ENCODE results near the gene DDX59.
"Not testable (repeated sequence)": the region's sequence is repeated elsewhere in the genome, so short reads cannot be mapped to it uniquely, and the experiment has no call there.

Gene DDX59

DNA sequence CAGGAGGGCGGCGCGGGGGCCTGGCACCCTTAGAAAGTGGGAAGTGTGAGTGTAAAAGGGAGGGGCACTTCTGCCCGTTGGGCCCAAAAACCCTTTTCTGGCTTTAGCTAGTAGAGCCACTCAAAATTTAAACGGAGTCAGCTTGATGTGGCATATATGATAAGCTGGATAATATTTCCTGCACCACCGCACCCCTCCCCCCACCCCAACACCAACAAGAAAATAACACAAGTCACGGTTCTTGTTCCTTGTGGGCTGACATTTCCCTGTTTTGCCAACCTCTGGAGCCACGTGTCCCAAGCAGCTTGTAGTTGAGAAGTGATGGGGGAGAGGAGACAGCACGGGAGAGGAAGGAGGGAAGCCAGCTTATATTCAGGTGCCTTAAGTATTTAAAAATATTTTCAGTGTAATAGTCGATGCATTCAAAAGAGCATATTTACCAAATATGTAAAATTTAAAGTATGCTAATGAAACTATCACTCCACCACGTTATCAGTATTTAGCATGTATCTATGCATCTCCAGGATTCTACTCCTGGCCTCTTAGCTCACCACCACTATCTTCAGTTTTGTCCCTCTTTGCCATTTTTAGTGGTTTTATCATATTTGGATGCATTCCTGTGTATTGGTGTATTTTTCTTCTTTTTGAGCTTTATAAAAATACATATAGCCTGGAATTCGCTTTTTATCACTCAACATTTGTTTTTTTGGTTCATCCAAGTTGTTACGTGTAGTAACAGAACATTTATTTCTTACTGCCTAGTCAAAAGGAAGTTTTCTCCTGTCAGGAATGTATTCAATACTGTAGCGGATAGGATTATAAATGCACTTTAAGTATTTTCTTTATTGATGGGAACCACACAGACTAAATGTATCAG lies 773 bp upstream of the DDX59 start:
- DNase-seq (ENCODE audit: low read depth), result no peak

DNA sequence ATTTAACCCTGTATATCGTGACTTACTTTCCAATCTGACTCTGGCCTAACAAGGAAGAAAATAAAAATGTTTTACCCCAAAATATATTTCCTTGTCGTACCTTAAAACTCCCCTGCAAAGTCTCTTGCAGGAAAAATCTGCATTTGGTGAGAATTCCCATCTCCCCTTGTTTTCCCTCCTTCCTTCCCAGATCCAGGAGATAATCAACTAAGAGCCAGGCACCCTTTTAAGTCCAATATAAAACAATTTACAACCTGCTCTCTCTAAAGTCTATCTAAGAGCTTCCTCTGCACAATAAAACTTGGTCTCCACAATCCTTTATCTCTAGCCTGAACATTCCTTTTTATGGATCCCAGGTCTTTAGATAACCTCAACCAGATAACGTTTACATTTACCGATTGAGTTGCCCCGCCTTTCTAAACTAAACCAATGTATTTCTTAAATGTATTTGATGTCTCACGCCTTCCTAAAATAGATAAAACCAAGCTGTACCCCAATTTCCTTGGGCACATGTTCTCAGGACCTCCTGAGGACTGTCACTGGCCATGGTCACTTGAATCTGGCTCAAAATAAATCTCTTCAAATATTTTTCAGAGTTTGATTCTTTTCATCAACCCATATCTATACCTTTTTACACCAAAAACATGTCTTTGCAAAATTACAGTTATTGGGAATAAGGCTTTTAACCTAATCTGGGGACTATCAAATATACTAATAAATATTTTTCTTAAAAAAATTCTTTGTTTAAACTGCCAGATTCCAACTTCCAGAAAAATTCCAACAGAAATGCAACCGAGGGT lies 993 bp downstream of the DDX59 start:
- no peak for DNase-seq (ENCODE audit: low read depth)

DNA sequence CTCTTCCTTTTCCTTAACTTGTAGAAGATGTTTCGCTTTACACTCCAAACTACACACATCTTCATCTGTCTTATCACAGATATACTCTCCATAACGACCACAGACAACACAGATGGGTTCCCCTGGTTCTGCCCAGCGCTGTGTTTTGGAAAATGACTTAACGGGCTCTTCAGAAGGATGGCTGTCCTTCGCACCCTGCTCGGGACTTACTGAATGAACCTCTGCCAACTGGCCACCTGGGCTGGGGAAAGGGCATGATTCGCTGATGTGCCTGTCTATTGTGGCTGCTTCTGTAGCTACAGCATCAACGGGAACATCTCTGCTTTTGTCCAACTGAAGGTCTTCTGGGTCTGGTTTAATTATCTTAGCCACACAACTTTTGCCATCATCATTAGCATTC lies 3.4 kb downstream of the DDX59 start:
- no peak for DNase-seq (ENCODE audit: low read depth)

DNA sequence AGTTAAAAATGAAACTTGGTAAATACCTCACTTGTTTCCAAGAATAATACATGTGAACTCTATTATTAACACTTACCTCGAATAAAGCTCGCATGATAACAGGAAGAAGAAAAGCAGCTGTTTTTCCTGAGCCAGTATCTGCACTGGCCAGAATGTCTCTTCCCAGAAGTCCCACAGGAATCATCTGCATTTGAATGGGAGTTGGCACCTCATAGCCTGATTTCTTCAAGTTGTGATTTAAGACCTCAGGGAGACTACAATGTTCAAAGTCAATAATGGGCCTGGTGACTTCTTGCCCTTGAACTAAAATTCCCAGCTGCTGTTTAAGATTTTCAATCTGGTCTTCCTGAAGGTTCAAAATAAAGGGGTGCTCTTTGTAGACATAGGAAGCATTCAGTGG lies 3.8 kb downstream of the DDX59 start:
- DNase-seq (ENCODE audit: low read depth), result no peak

DNA sequence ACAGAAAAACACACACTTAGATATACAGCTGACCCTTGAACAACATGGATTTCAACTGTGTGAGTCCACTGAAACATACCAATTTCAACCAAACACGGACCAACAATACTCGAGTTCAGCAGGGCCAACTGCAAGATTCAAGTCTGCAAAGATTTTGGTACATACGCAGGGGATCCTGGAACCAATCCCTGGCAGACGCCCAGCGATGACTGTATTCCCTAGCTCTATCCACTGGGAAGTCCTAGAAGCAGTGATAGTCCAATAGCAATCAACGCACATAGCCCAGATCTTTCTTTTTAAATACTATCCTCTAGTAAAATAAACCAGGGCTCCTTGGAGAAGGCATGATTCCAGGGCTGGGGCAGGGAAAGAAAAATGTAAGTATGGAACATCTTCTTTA lies 9.0 kb downstream of the DDX59 start:
- no peak for DNase-seq (ENCODE audit: low read depth)

DNA sequence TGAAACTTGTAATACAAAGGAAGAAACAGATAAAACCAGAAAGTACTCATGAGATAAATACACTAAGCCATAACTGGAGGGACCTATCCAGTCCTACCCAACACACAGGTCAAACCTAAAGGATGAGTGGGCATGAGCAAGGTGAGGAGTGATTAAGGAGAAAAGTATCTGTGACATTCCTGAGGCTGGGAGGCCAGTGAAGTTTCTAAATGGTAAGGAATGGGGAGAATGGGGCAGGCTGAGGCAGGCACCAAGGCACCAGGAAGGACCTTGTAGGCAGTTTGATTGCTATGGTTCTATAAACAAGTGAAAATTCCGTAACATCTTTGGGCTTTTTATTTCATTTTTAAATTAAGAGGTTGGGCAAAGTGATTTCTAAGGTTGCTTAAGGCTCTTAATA lies 10.4 kb downstream of the DDX59 start:
- DNase-seq (ENCODE audit: low read depth), result no peak

DNA sequence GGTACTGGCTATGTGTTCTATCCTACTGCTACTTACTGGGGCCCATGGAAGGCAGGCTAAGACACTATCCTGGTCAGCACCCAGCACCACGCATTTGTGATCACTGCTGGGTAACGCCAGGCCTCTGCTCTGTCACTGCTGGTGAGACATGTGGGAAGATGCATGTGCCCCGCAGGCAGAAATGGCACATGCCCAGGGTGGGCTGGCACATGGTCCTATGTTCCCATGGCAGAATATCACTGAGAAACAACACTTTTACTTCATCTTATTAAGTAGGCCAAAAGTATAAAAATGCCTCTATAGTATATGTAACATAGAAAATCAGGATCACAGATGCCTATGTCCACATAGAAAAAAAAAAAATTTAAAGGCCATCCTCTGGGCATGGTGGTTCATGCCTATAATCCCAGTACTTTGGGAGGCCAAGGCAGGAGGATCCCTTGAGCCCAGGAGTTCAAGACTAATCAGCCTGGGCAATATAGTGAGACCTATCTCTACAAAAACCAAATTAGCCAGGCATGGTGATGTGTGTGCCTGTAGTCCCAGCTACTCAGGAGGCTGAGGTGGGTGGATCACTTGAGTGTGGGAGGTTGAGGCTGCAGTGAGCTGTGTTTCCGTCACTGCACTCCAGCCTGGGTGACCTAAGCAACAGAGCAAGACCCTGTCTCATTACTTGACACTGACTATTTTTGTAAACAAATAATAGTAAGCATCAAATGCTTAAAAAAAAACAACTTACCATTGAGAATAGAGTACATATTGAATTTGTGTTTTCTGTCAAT lies 11.5 kb downstream of the DDX59 start:
- DNase-seq (ENCODE audit: low read depth), result no peak

DNA sequence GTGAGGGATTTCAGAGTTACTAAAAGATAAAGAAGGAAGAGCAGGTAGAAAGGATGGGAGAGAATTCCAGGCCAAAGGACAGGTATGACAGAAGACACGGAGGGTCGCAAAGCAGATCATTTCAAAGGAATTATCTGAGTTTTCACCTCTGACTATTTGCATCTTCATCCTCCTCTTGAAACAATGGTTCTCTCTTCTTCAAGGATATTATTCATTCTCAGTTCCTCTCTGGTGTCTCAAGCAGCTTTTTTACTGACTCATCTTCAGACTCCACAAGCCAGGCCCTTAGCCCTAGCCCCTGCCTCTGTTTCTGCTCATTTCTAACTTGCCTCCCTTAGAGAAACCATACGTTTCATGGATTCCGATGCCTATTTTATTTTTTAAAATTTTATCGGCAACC lies 15.0 kb downstream of the DDX59 start:
- DNase-seq (ENCODE audit: low read depth), result no peak

DNA sequence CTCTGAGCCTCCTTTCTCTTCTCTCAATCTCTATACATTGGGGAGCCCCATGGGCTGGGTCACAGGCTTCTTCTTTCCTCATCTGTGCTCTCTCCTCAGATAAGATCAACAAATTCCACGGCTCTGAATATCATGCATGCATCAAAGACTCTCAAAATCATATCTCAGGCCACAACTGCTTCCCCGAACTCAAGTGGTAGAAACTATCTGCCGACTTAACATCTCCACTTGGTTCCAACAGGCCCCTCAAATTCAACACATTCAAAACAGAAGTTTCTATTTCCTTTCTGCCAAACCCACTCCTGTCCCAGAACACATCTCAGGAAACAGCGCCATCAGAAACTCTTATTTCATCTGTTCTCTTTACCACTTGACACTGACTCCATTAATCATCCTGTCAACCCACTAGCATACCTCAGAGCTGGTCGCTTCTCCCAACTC lies 16.7 kb downstream of the DDX59 start:
- DNase-seq (ENCODE audit: low read depth), result no peak

DNA sequence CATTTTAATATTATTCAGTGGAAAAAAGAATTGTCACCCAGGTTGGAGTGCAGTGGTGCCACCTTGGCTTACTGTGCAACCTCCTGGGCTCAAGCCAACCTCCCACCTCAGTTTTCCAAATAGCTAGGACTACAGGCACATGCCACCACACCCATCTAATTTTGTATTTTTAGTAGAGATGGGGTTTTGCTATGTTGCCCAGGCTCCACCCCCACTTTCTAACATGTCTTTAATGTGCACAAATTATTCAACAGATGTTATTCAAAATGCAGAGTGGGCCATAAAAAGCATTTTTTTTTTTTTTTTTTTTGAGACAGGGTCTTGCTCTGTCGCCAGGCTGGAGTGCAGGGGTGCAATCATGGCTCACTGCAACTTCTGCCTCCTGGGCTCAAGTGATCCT lies 17.3 kb downstream of the DDX59 start:
- no peak for DNase-seq (ENCODE audit: low read depth)

DNA sequence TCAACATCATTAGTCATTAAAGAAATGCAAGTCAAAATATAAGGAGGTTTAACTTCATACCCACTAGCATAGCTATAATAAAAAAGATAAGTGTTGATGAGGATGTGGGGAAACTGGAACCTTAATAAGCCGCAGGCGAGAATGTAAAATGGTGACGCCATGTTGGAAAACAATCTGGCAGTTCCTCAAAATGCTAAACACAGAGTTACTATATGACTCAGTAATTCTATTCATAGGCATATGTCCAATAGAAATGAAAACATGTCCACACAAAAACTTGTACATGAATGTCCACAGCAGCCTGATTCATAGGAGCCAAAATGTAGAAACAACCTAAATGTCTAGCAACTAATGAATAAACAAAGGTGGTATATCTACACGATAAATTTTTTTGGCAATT lies 23.2 kb downstream of the DDX59 start:
- DNase-seq (ENCODE audit: low read depth), result no peak

DNA sequence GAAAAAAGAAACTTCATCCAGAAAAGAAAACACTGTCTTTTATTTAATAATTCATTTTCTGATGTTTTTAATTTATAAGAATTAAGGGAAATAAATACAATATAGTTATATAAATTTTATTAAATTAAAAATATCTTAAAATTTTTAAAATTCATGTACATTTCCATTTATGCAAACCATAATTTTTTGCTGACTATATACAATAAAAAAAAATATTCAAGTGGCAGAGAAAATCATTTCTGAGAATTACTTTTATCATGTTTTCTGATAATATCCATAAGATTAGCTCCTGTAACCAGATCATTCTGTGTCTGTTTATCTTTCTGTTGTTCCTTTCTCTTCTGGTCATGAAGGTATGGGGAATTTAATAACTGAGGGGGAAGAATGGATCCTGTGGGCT lies 25.7 kb downstream of the DDX59 start:
- DNase-seq (ENCODE audit: low read depth), result no peak

DNA sequence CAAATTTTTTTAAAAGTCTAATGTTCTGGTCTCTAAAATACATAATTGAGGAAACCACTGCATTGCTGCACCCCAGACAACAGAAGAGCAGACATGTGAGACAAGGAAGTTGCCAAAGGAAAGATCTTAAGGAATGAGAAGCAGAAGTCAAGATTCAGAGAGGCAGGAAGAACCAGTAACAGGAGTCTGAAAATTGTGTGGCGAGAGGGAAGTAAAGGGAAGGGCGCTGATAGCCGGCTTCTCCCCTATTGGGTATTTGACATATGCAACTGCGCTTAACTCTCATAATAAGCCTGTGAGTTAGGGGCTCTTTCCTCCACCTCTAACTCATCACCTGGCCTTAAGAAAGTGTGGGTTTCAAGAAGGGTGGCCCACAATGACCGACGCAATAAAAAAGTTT lies 27.2 kb downstream of the DDX59 start:
- DNase-seq (ENCODE audit: low read depth), result no peak

DNA sequence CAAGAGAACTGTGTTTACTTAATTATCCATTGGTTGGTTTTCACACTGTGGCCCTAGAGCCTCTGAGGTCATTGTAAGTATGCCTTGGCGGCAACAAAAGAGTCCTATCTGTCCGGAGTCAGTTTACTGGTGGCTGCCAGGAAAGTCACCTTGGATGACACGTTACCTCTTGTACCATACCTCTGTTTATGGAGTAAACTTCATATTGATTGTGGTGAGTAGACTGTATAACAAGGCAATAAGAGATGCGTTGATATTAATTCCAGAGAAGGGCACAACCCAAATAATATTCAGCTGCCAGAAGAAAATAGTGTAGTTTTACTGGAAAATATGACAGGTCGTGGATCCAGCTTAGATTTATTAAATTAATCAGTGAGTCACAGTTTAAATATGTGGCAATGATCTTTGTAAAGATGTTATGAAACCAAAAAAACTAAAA lies 28.7 kb downstream of the DDX59 start:
- DNase-seq (ENCODE audit: low read depth), result no peak

DNA sequence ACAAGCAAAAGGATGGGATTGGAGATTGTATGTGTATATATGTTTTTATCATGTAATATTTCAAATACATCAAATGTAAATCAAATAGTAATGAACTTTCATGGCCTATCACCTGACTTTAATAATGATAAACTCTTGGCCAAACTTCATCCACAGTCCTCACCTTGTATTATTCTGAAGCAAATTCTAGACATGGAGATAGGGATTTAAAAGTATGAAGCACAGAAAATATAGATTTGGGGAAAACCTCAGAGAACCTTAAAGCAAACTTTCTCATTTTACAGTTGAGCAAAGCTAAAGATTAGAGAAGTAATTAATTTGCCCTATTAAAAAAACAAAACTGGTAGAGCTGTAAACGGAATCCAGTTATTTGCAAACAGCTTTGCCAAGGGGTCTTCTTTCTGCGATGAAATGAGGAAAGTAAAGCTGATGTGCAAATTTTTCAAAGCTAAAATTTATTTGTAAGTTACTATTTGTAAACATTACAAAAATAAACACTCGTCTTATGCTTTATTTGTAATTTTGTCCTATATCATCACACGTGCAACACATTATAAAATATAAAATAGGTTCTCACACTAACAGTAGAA lies 29.2 kb downstream of the DDX59 start:
- DNase-seq (ENCODE audit: low read depth), result no peak

DNA sequence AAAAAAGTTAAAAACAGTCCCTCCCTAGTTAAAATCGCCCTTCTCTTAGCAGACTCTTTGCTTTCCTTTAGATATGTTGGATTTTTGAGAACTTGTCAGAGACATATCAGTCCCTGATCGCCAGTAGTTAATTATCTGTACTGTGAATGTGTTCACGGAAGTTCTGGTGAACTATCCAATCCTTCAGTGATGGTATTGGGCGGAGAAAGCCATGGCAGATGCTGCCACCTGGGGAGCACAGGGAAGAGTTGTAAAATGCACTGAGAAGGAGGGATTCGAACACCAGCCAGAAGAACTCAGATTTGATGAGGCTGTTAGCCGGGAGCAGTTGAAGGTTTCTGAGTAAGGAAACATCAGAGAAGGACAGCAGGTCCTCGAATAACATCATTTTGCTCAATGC lies 31.6 kb downstream of the DDX59 start:
- no peak for DNase-seq (ENCODE audit: low read depth)

DNA sequence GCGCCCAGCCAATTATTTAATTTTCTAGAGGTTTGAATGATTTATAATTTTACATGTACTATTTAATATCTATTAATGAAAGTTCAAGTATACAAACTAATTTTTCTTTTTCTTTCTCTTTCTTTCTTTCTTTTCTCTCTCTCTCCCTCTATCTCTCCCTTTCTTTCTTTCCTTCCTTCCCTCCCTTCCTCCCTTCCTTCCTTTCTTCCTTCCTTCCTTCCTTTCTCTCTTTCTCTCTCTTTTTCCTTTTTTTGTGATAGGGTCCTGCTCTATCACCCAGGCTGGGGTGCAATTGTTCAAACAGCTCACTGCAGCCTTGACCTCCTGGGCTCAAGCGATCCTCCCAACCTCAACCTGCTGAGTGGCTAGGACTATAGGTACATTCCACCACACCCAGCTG lies 33.0 kb downstream of the DDX59 start:
- DNase-seq (ENCODE audit: low read depth), result no peak

DNA sequence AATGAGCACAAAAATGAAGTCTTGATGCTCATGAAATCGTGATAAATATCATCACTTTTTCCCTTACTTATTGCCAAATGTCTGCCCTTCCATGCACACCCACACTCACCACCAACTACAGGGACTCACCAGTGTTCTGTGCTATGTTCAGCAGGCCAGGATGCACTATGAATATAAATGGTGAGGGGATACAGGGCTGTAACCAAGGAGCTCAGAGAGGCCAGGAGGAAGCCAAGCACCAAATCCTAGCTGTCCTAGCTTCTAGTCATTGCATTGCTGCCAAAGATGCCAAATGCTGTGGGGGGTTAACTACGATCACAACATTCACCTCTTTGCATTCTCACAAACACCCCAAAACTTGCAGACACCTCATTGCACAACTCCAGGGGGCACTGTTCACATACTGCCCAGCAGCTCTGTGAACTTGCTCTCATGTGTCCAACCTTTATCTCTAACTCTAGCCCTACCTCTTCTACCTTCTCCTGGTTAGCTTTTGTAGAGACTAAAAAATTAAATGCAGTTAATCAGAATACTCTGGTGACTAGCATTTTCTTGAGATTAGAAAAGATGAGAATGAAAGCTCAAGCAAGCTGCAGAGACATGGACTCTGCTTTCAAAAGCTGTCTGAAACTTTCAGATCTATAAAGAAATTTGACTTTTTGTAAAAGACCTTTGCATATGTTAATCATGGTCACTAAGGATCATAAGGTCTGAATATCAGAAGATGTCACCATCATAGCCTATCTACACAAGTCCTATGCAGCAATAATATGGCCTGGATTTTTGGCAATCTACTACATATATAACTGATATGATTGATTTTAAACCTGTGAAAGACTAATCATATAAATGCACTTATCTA lies 35.2 kb downstream of the DDX59 start:
- no peak for DNase-seq (ENCODE audit: low read depth)

DNA sequence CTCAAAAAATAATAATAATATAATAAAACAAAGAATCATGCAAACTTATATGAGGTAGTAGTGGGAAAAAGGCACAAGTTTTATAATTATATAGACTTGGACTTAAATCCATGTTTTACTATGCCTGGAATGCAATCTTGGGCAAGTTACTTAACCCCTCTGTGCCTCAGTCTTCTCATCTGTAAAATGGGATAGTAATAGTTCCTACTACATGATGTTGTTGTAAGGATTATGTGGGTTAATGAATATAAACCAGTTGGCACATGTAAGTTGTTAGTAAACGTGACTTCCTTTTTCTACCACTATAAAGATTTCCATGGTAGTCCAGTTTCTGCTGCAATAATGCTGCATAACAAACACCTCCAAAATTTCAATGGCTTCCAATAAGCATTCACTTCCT lies 38.3 kb downstream of the DDX59 start:
- DNase-seq (ENCODE audit: low read depth), result no peak

DNA sequence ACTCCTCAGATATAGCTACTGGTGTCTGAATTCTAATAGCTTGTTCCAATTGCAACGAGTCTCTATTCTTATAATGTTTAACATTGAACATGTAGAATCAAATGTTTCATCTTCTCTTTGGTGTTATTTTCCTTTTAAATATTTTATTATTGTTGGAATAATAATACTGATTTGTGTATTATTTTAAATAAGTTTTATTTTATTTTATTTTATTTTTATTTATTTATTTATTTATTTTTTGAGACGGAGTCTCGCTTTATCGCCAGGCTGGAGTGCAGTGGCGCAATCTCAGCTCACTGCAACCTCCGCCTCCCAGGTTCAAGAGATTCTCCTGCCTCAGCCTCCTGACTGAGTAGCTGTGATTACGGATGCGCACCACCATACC lies 39.2 kb downstream of the DDX59 start:
- DNase-seq (ENCODE audit: low read depth), result not testable (repeated sequence)

DNA sequence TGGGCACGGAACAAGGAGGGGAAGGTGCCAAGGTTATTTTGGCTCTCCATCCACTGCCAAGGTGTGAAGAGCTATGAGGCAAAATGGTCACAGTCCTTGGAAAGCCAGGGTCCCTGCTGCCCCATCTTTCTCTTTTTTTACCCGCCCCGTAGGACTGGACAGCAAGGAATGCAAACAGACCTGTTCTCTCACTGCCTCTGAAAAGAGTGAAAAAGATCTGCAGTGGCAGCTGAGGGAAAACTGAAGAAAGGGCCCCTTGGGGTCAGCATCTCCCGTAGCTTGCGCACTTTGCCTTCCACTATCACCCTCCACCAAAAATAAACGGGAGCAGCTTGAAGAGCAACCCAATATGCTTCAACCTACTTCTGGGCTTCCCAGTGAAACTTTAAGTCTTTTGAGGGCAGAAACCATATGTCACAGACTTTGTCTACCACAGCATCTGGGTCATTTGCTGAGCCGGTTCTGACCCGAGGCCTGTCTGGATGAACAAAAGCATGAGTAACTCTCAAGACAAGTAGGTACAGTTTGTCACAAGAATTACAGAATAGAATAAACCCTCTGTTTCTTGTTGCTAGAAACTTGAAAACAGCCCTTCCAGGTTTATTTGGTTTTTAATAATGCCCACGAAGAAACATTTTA lies 39.7 kb downstream of the DDX59 start:
- no peak for DNase-seq (ENCODE audit: low read depth)

All from T-helper 22 cell (primary cell).